Measurements from ENCODE around the gene VAT1L. TPM values are rescaled to one million over a fixed set of nuclear protein-coding genes. Genes with fewer than 3 reads are reported as not detected.

Gene VAT1L
- total and polyA plus RNA-seq, 10 of the 15 experiments (the other 5 are each of a cell fraction or from before 2014, with no cell fraction given), result 0.06 to 0.18 (median 0.10) TPM; not detected in 5

DNA sequence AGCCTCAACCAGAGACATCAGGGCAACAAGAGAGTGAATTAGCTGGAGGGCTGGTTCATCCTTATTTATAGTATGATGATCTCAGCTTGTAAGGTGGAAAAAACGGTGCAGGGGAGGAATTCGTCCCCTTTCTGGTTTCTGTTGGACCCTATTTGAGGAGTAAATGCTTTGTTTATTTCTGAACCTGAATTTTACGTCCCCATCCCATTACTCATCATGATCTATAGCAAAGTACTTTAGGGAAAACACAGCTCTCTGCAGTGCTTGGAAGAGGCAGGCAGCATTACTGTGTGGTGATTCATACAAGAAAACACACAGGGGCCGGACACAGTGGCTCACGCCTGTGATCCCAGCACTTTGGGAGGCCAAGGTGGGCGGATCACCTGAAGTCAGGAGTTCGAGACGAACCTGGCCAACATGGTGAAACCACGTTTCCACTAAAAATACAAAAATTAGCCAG, 8.0 kb upstream of the VAT1L start:
- CTCF ChIA-PET, result interaction anchor here (1.5 kb wide), 1 partner anchor 10 kb away, joined by 4 read pairs; no protein-coding TSS in a partner anchor
- Histone ChIP-seq H4K20me1 (ENCODE audit: control insufficient read depth, insufficient read depth) (no peaks in the 10 kb centered on the region), H3K27me3 (replicated peaks in 1 of 2; ENCODE audit: control insufficient read depth in 2 of 2, insufficient read depth in 2 of 2, low read length in 1 of 2) (no peaks in the 10 kb centered on the region), H3K79me2 (ENCODE audit: control insufficient read depth, insufficient read depth, low read length) (no peaks in the 10 kb centered on the region), H2AFZ (ENCODE audit: control insufficient read depth, low read depth, low read length) (no peak overlapping the region), H3K27ac (ENCODE audit: control insufficient read depth, insufficient read depth) (no peak overlapping the region), H3K4me3 (no peak overlapping the region), H3K4me2 (ENCODE audit: control insufficient read depth, insufficient read depth) (no peak overlapping the region), H3K4me1 (ENCODE audit: control insufficient read depth, insufficient read depth, low read length) (no peaks in the 10 kb centered on the region), H3K36me3 (ENCODE audit: control insufficient read depth in 2 of 2, insufficient read depth in 2 of 2, low read length in 1 of 2) (no peaks in the 10 kb centered on the region), H3K9ac (ENCODE audit: control insufficient read depth, insufficient read depth, low read length) (no peak overlapping the region), H3K9me3 (replicated peaks; ENCODE audit: control insufficient read depth, insufficient read depth, low read length) (no peaks in the 10 kb centered on the region)
- intact Hi-C loops (cut with micrococcal nuclease; ENCODE audit: unreplicated experiment), result loop anchor here (5.0 kb wide), 1 partner anchor 103 kb away; no protein-coding TSS in a partner anchor
- 11% methylated on average over 9 of the region's 9 CpGs for WGBS (ENCODE audit: insufficient coverage, insufficient replicate concordance, low lambda C conversion rate, missing lambda C conversion rate)
- no peak for ATAC-seq
- DNase-seq (ENCODE audit: low read depth, low spot score), result no peak
- no peak for FAIRE-seq
- POLR2A ChIA-PET, result no interaction called here
- TF ChIP-seq FOS (IDR thresholded peaks at IDR 0.05; ENCODE audit: borderline replicate concordance, extremely low read depth, insufficient read length), result no peak
- no peak for TF ChIP-seq ZNF384 (IDR thresholded peaks at IDR 0.05; ENCODE audit: borderline replicate concordance, low read depth, low read length)
- TF ChIP-seq CBX5 (IDR thresholded peaks at IDR 0.05; ENCODE audit: low read depth), result no peak
- no peak for TF ChIP-seq EED (IDR thresholded peaks at IDR 0.05; ENCODE audit: low read depth)
- TF ChIP-seq ATF7 (IDR thresholded peaks at IDR 0.05; ENCODE audit: low read depth), result no peak
- TF ChIP-seq NFYA (IDR thresholded peaks at IDR 0.05; ENCODE audit: borderline replicate concordance, low read depth, low read length), result no peak
- no peak for TF ChIP-seq MYC (IDR thresholded peaks at IDR 0.05; ENCODE audit: insufficient read depth, insufficient read length, insufficient replicate concordance, low read length, severe bottlenecking)
- no peak for TF ChIP-seq MXI1 (IDR thresholded peaks at IDR 0.05; ENCODE audit: low read depth, low read length)
- TF ChIP-seq BCL3 (IDR thresholded peaks at IDR 0.05; ENCODE audit: borderline replicate concordance, insufficient read depth, low read depth, low read length, poor library complexity, severe bottlenecking), result no peak
- no peak for TF ChIP-seq HDAC6 (IDR thresholded peaks at IDR 0.05; ENCODE audit: unreplicated experiment)
- no peak for TF ChIP-seq ATF2 (IDR thresholded peaks at IDR 0.05; ENCODE audit: low read length)
- RAD21 ChIA-PET (ENCODE audit: unreplicated experiment), result no interaction called here
- SMC1A ChIA-PET (ENCODE audit: uncharacterized antibody, unreplicated experiment), result interaction anchor here (0.7 kb wide), 1 partner anchor 169 kb away, joined by 3 read pairs; no protein-coding TSS in a partner anchor
- BruUV-seq (replicated peaks), result no TSS peak
- in situ Hi-C loops (cut with MboI), result no loop called here
